Suprapubic skin (tissue), 4 donors: ENCODE results near the gene RELN. TPM values are rescaled to one million over a fixed set of nuclear protein-coding genes. Genes with fewer than 3 reads are reported as not detected.
"Not testable (repeated sequence)": the region's sequence is repeated elsewhere in the genome, so short reads cannot be mapped to it uniquely, and the experiment has no call there.

Experiments
- DNase-seq, 2 donors: peaks; one replicate each; pipeline ENCODE4 v3.0.0-alpha.2; 2019; ENCODE audit warnings: low spot score in 2 of 2
- H3K27ac ChIP-seq: fragments of 200-600 bp; sonication (generic); one replicate; pipeline ENCODE4 v1.5.1; 2019
- H3K27me3 ChIP-seq: fragments of 200-600 bp; sonication (generic); one replicate; pipeline ENCODE4 v1.5.1; 2019
- H3K36me3 ChIP-seq: fragments of 200-600 bp; sonication (generic); one replicate; pipeline ENCODE4 v1.5.1; 2019
- H3K4me1 ChIP-seq: fragments of 200-600 bp; sonication (generic); one replicate; pipeline ENCODE4 v1.5.1; 2019
- H3K4me3 ChIP-seq: fragments of 200-600 bp; sonication (generic); one replicate; pipeline ENCODE4 v1.5.1; 2019; ENCODE audit warnings: mild to moderate bottlenecking
- H3K9me3 ChIP-seq: fragments of 200-600 bp; sonication (generic); one replicate; pipeline ENCODE4 v1.5.1; 2019
- CTCF ChIP-seq, 2 donors: fragments of 200-600 bp in 1 of 2; fragments of 450-650 bp in 1 of 2; sonication (generic) in 1 of 2; IDR thresholded peaks; one replicate each; pipeline ENCODE4 v1.5.1; 2016 to 2019; ENCODE audit warnings: antibody characterized with exemption in 2 of 2, mild to moderate bottlenecking in 1 of 2, moderate library complexity in 1 of 2
- EP300 ChIP-seq: sonication (generic); formaldehyde crosslinking; IDR thresholded peaks from one replicate; pipeline ENCODE4 v1.6.1; 2017; ENCODE audit warnings: antibody characterized with exemption
- POLR2A ChIP-seq, 2 donors: fragments of 450-650 bp; IDR thresholded peaks; one replicate each; pipeline ENCODE4 v1.6.1; 2017; ENCODE audit warnings: antibody characterized with exemption in 2 of 2, mild to moderate bottlenecking in 2 of 2, moderate library complexity in 2 of 2
- POLR2AphosphoS5 ChIP-seq, 3 donors: sonication (generic); formaldehyde crosslinking; IDR thresholded peaks; one replicate each; pipeline ENCODE4 v1.6.1; 2017; ENCODE audit warnings: antibody characterized with exemption in 3 of 3
- WGBS: methylation state at CpG from one replicate; pipeline ENCODE4 v1.1.5; 2018; 5-methylcytosine and 5-hydroxymethylcytosine counted together
- total RNA-seq, 4 donors: library from RNA; depleted of rRNA; stranded (reverse); fragments of >200 nt; gene quantifications; one replicate each; pipeline ENCODE4 v1.1.0, GENCODE V29; 2016

Gene RELN
- total RNA-seq, 4 donors from 2014 or later, result 0.72 to 1.8 (median 1.3) TPM

- no peak overlapping the region for H3K4me3 ChIP-seq
- TF ChIP-seq CTCF (IDR thresholded peaks at IDR 0.05) (no peak), EP300 (no peak), POLR2A (IDR thresholded peaks at IDR 0.05) (no peak), POLR2AphosphoS5 (IDR thresholded peaks at IDR 0.05) (no peak)
- no peaks in the 10 kb centered on the region for H3K27me3 ChIP-seq
- H3K36me3 ChIP-seq, result no peaks in the 10 kb centered on the region
- H3K27ac ChIP-seq, result no peak overlapping the region
- no peaks in the 10 kb centered on the region for H3K4me1 ChIP-seq
- no peaks in the 10 kb centered on the region for H3K9me3 ChIP-seq
- no peak for DNase-seq
Measured at GRCh38 chr7:103824251-103824650, 165.2 kb downstream of the RELN start.

GRCh38 chr7:103823084-103823483 lies 166.4 kb downstream of the RELN start:
- DNase-seq, result no peak
- 93% methylated on average over 1 of the region's 1 CpG for WGBS
- no peaks in the 10 kb centered on the region for H3K36me3 ChIP-seq
- no peak overlapping the region for H3K27ac ChIP-seq
- H3K4me3 ChIP-seq, result no peak overlapping the region
- no peaks in the 10 kb centered on the region for H3K4me1 ChIP-seq
- H3K9me3 ChIP-seq, result no peaks in the 10 kb centered on the region
- TF ChIP-seq EP300, result no peak
- TF ChIP-seq POLR2AphosphoS5 (IDR thresholded peaks at IDR 0.05), result no peak
- no peak for TF ChIP-seq POLR2A (IDR thresholded peaks at IDR 0.05)
- no peak for TF ChIP-seq CTCF (IDR thresholded peaks at IDR 0.05)
- no peaks in the 10 kb centered on the region for H3K27me3 ChIP-seq

GRCh38 chr7:103821092-103821491 lies 168.4 kb downstream of the RELN start:
- Histone ChIP-seq H3K9me3 (no peaks in the 10 kb centered on the region), H3K4me3 (no peak overlapping the region), H3K27ac (no peak overlapping the region), H3K4me1 (no peaks in the 10 kb centered on the region), H3K36me3 (no peaks in the 10 kb centered on the region), H3K27me3 (no peaks in the 10 kb centered on the region)
- no peak for TF ChIP-seq POLR2AphosphoS5 (IDR thresholded peaks at IDR 0.05)
- TF ChIP-seq POLR2A (IDR thresholded peaks at IDR 0.05), result no peak
- no peak for TF ChIP-seq CTCF (IDR thresholded peaks at IDR 0.05)
- TF ChIP-seq EP300, result no peak
- 50% methylated on average over 2 of the region's 2 CpGs for WGBS
- no peak for DNase-seq

GRCh38 chr7:103815972-103816371 lies 173.5 kb downstream of the RELN start:
- H3K27ac ChIP-seq, DNase-seq, H3K36me3 ChIP-seq, H3K27me3 ChIP-seq, H3K4me3 ChIP-seq, H3K4me1 ChIP-seq, H3K9me3 ChIP-seq: not testable (repeated sequence)
- WGBS, result 85% methylated on average over 5 of the region's 5 CpGs

GRCh38 chr7:103813970-103814369 lies 175.5 kb downstream of the RELN start:
- WGBS, result 87% methylated on average over 2 of the region's 2 CpGs
- TF ChIP-seq EP300, result no peak
- no peak for TF ChIP-seq POLR2AphosphoS5 (IDR thresholded peaks at IDR 0.05)
- TF ChIP-seq POLR2A (IDR thresholded peaks at IDR 0.05), result no peak
- no peak for TF ChIP-seq CTCF (IDR thresholded peaks at IDR 0.05)
- no peaks in the 10 kb centered on the region for H3K27me3 ChIP-seq
- H3K27ac ChIP-seq, result no peak overlapping the region
- H3K4me1 ChIP-seq, result no peaks in the 10 kb centered on the region
- no peaks in the 10 kb centered on the region for H3K36me3 ChIP-seq
- no peak overlapping the region for H3K4me3 ChIP-seq
- no peaks in the 10 kb centered on the region for H3K9me3 ChIP-seq
- DNase-seq, result no peak

GRCh38 chr7:103811997-103812396 lies 177.5 kb downstream of the RELN start:
- Histone ChIP-seq H3K4me3 (no peak overlapping the region), H3K27ac (no peak overlapping the region), H3K36me3 (no peaks in the 10 kb centered on the region), H3K27me3 (no peaks in the 10 kb centered on the region), H3K4me1 (no peaks in the 10 kb centered on the region), H3K9me3 (no peaks in the 10 kb centered on the region)
- no peak for DNase-seq
- WGBS, result 55% methylated on average over 2 of the region's 2 CpGs
- TF ChIP-seq CTCF (IDR thresholded peaks at IDR 0.05) (no peak), POLR2A (IDR thresholded peaks at IDR 0.05) (no peak), POLR2AphosphoS5 (IDR thresholded peaks at IDR 0.05) (no peak), EP300 (no peak)
